HFFc6 (cell line): ENCODE results near the gene PON3. TPM values are rescaled to one million over a fixed set of nuclear protein-coding genes. Genes with fewer than 3 reads are reported as not detected.

Experiments used
- DNase-seq: peaks from one replicate; pipeline ENCODE4 v3.0.0-alpha.2; 2018
- H3K27ac Mint-ChIP-seq: 2 replicates; pipeline ENCODE4 v1.8.0; 2020; ENCODE audit warnings: mild to moderate bottlenecking, mixed read lengths
- H3K27me3 Mint-ChIP-seq: 2 replicates; pipeline ENCODE4 v1.8.0; 2021; ENCODE audit warnings: mild to moderate bottlenecking, moderate library complexity, mixed read lengths; ENCODE audit not compliant: insufficient read depth
- H3K36me3 Mint-ChIP-seq: 2 replicates; pipeline ENCODE4 v1.8.0; 2021; ENCODE audit warnings: low read depth, mixed read lengths
- H3K4me1 Mint-ChIP-seq: 2 replicates; pipeline ENCODE4 v1.8.0; 2020; ENCODE audit warnings: low read depth, mixed read lengths
- H3K4me3 Mint-ChIP-seq: 2 replicates; pipeline ENCODE4 v1.8.0; 2020; ENCODE audit warnings: mild to moderate bottlenecking, moderate library complexity, mixed read lengths
- H3K9me3 Mint-ChIP-seq: 2 replicates; pipeline ENCODE4 v1.8.0; 2020; ENCODE audit warnings: mild to moderate bottlenecking, mixed read lengths
- total RNA-seq, 6 experiments: library from RNA; stranded (reverse); fragmentation: NEBNext Ultra II Directional; extraction: Animal tissue kit (Norgen Biotek cat#: 25700); gene quantifications; 2 replicates in 1 of 6; 3 replicates in 5 of 6; pipeline ENCODE4 v1.2.3, GENCODE V29; 2021
- TF ChIP-seq, protein P1 (sequence below): fragments of 200-600 bp; sonication (generic); IDR thresholded peaks from 2 replicates; pipeline ENCODE4 v1.5.0; 2021; ENCODE audit warnings: antibody characterized with exemption, mild to moderate bottlenecking

PON3 gene
- total RNA-seq, 6 experiments from 2014 or later, result not detected

DNA sequence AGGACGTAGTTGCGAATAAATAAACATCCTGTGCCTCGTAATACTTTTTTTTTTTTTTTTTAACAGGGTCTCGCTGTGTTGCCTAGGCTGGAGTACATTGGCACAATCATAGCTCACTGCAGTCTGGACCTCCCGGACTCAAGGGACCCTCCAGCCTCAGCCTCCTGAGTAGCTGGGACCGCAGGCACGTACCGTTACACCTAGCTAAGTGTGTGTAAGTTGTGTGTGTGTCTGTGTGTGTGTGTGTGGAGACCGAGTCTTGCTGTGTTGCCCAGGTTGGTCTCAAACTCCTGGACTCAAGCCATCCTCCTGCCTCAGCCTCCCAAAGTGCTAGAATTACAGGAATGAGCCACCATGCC is 39.2 kb upstream of the PON3 start:
- TF ChIP-seq, protein P1, sequence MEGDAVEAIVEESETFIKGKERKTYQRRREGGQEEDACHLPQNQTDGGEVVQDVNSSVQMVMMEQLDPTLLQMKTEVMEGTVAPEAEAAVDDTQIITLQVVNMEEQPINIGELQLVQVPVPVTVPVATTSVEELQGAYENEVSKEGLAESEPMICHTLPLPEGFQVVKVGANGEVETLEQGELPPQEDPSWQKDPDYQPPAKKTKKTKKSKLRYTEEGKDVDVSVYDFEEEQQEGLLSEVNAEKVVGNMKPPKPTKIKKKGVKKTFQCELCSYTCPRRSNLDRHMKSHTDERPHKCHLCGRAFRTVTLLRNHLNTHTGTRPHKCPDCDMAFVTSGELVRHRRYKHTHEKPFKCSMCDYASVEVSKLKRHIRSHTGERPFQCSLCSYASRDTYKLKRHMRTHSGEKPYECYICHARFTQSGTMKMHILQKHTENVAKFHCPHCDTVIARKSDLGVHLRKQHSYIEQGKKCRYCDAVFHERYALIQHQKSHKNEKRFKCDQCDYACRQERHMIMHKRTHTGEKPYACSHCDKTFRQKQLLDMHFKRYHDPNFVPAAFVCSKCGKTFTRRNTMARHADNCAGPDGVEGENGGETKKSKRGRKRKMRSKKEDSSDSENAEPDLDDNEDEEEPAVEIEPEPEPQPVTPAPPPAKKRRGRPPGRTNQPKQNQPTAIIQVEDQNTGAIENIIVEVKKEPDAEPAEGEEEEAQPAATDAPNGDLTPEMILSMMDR, result no peak
- Mint-ChIP-seq H3K9me3 (no peaks in the 10 kb centered on the region; the same call in 1 of the 2 replicates), H3K4me1 (peaks cover 34% of the 10 kb centered on the region), H3K27ac (peak overlapping the region; percentile 99), H3K36me3 (peaks cover 5% of the 10 kb centered on the region; the same call in 1 of the 2 replicates), H3K27me3 (peaks cover 3% of the 10 kb centered on the region; the same call in 1 of the 2 replicates), H3K4me3 (peak overlapping the region; percentile 96)
- DNase-seq, result no peak

DNA sequence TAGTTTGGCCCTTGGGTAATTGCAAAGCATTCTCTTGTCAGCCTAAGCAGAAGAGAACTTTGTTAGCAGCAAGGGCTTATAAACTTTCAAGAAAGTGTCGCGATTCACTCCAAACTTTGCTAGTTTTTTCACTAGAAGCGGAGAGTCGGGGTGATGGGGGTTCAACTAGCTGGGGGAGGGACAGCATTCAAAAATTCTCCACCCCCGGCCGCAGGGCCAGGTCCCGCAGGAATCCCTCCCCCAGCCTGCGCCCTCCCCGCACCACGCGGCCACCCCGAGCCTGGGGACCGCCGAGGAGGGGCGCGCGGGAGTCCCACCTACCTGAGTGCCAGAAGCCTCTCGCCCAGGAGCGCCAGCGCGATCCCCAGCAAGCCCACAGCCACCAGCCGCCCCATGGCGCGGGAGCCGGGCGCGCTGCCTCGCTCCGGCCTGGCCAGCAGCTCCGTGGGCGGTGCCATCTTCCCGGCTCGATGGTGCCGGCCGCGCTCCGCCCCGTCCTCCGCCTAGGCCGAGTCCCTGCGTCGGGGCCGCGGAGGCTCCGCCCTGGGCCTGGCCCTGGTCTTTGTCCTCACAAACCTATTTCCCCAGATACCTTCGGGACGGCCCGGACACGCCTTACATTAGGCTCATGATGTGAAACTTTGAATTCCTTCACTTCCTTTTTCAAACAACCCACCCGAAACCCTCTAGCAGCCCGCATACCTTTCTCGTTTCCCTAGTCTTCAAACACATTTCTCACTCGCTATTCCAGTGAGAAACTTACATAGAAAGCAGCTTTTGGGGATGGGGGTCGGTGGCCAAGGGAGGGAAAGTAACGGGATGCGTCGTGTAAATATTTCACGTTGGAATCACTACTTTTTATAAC is 38.6 kb upstream of the PON3 start, which contains the start of gene PON2:
Gene PON2 (minus strand): TSS at position 472 of the 865 bp plus-strand sequence. CDS start 77 bp downstream, at position 395.
- H3K9me3 Mint-ChIP-seq, result no peaks in the 10 kb centered on the region; the same call in 1 of the 2 replicates
- peak within 1 kb of the TSS; percentile 99 for H3K27ac Mint-ChIP-seq
- peak within 1 kb of the TSS; percentile 96 for H3K4me3 Mint-ChIP-seq
- peaks cover 3% of the 10 kb centered on the region; the same call in 1 of the 2 replicates for H3K27me3 Mint-ChIP-seq
- TF ChIP-seq, protein P1, result no peak; the same call in 1 of the 2 replicates
- DNase-seq, result peak; percentile 53
- H3K36me3 Mint-ChIP-seq, result peaks cover 5% of the 10 kb centered on the region; the same call in 1 of the 2 replicates
- peaks cover 34% of the 10 kb centered on the region for H3K4me1 Mint-ChIP-seq

DNA sequence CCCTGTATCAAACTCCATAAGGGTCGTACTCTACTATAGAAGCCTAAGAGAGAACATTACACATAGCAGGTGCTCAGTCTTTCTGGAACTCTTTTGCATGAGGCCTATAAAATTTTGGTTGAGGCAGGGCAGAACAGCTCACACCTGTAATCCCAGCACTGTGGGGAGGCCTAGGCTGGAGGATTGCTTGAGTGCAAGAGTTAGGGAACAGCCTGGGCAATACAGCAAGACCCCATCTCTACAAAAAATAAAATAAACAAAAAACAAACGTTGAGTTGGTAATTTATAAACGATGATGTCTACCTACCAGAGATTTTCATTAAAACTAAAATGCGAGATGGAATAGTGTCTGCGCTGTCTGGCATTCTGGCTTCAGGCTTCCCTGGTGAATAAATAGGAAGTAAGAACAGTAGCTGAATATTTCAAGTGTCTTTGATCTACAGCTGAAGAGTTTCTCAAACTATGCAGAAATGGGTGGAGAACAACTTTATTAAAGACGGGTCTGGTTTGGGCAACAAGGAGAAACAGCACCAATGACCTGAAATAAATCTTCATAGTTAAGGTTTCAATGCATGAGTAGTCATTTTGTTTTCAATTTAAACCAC is 37.9 kb upstream of the PON3 start:
- peak; percentile 3 for DNase-seq
- peak overlapping the region; percentile 96 for H3K4me3 Mint-ChIP-seq
- H3K27ac Mint-ChIP-seq, result peak overlapping the region; percentile 99
- H3K27me3 Mint-ChIP-seq, result peaks cover 3% of the 10 kb centered on the region; the same call in 1 of the 2 replicates
- H3K9me3 Mint-ChIP-seq, result no peaks in the 10 kb centered on the region; the same call in 1 of the 2 replicates
- TF ChIP-seq, protein P1, result no peak
- H3K36me3 Mint-ChIP-seq, result peaks cover 5% of the 10 kb centered on the region; the same call in 1 of the 2 replicates
- peaks cover 34% of the 10 kb centered on the region for H3K4me1 Mint-ChIP-seq

DNA sequence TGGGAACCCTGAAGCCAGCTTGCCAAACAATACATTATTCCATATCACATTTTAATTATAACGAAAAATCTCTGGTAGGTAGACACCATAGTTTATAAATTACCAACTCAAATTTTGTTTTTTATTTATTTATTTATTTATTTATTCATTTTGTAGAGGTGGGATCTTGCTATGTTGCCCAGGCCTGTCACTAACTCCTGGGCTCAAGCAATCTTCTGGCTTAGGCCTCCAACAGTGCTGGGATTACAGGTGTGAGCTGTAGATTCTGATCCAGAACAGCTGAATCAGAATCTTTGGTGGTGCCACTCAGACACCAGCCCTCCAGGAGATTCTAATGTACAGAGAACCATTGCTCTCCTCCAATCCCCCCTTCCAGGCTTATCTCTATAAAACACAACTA is 37.0 kb upstream of the PON3 start:
- no peaks in the 10 kb centered on the region; the same call in 1 of the 2 replicates for H3K9me3 Mint-ChIP-seq
- H3K36me3 Mint-ChIP-seq, result peaks cover 5% of the 10 kb centered on the region; the same call in 1 of the 2 replicates

DNA sequence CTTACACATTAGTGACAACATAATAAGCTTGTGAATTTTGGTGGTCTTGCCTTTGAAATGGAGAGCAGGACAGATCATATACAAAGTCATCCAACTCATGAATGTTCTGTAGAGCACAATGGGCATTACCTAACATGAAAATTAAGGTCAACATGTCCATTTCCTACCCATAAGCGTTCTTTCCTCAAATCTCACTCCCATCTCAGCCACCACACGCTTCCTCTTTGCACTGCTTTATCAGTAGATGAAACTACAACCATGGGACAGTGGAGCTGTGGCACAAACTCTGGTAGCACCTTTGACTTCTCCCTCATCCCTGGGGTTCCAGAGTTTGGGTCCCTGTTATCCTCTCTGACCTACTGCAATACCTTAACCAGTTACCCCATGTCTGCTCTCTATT is 36.4 kb upstream of the PON3 start:
- TF ChIP-seq, protein P1, result no peak
- H3K27me3 Mint-ChIP-seq, result peaks cover 3% of the 10 kb centered on the region; the same call in 1 of the 2 replicates
- H3K4me3 Mint-ChIP-seq, result no peak overlapping the region
- peaks cover 34% of the 10 kb centered on the region for H3K4me1 Mint-ChIP-seq
- no peak for DNase-seq
- H3K36me3 Mint-ChIP-seq, result peaks cover 5% of the 10 kb centered on the region; the same call in 1 of the 2 replicates
- no peak overlapping the region for H3K27ac Mint-ChIP-seq
- no peaks in the 10 kb centered on the region; the same call in 1 of the 2 replicates for H3K9me3 Mint-ChIP-seq

More for the DNA sequence above, 37.0 kb upstream of the PON3 start:
- peaks cover 3% of the 10 kb centered on the region; the same call in 1 of the 2 replicates for H3K27me3 Mint-ChIP-seq
- peaks cover 34% of the 10 kb centered on the region for H3K4me1 Mint-ChIP-seq
- TF ChIP-seq, protein P1, result no peak
- no peak overlapping the region for H3K4me3 Mint-ChIP-seq
- DNase-seq, result no peak
- no peak overlapping the region for H3K27ac Mint-ChIP-seq
